SK-N-SH (cell line): Measurements from ENCODE around the gene USP34. TPM values are rescaled to one million over a fixed set of nuclear protein-coding genes. Genes with fewer than 3 reads are reported as not detected.

ENCODE experiments used
- CTCF ChIA-PET: fragments of 300-600, 350-600 bp; formaldehyde crosslinking; extraction: SDS; loops from one replicate; lab custom pipeline; 2021; lab: Yijun Ruan, JAX
- POLR2A ChIA-PET: fragments of 350-600 bp; sonication (Branson Sonifier 250); formaldehyde crosslinking; extraction: SDS; loops from one replicate; lab custom pipeline; 2020; ENCODE audit warnings: antibody characterized with exemption, inconsistent platforms; lab: Yijun Ruan, JAX
- DNase-seq: peaks from one replicate; pipeline ENCODE4 v3.0.0; 2012
- H2AFZ ChIP-seq: fragments of 200-600 bp; sonication (generic); 2 replicates; pipeline ENCODE4 v1.8.1; 2016; ENCODE audit warnings: antibody characterized with exemption, mild to moderate bottlenecking, low read depth
- H3F3A ChIP-seq: fragments of 200-600 bp; sonication (generic); replicated peaks from 2 replicates; pipeline ENCODE3; 2016; ENCODE audit warnings: antibody characterized with exemption, mild to moderate bottlenecking; ENCODE audit not compliant: insufficient read depth
- H3K27ac ChIP-seq, 2 experiments: fragments of 200-500 bp in 1 of 2; fragments of 200-600 bp in 1 of 2; sonication (Bioruptor generic) in 1 of 2; sonication (generic), shearing (Covaris generic) in 1 of 2; 2 replicates each; pipeline versions ENCODE4 v1.5.1 to v1.6.1; 2014 to 2016; ENCODE audit warnings: low read depth in 2 of 2, inconsistent platforms in 1 of 2, low read length in 1 of 2, mild to moderate bottlenecking in 1 of 2, mixed read lengths in 1 of 2
- H3K27me3 ChIP-seq: fragments of 200-600 bp; sonication (generic), shearing (Covaris generic); 2 replicates; pipeline ENCODE4 v1.6.1; 2016; ENCODE audit warnings: mixed run types; ENCODE audit not compliant: insufficient read depth
- H3K36me3 ChIP-seq, 2 experiments: fragments of 200-500 bp in 1 of 2; fragments of 200-600 bp in 1 of 2; sonication (Bioruptor generic) in 1 of 2; sonication (generic) in 1 of 2; replicated peaks in 1 of 2; 2 replicates each; pipeline versions ENCODE3 to v1.5.1; 2014 to 2016; ENCODE audit warnings: low read length in 1 of 2, mild to moderate bottlenecking in 1 of 2; ENCODE audit not compliant: insufficient read depth in 2 of 2, control insufficient read depth in 1 of 2
- H3K4me1 ChIP-seq, 2 experiments: fragments of 200-500 bp in 1 of 2; fragments of 200-600 bp in 1 of 2; sonication (Bioruptor generic) in 1 of 2; sonication (generic), shearing (Covaris generic) in 1 of 2; 2 replicates each; pipeline versions ENCODE4 v1.5.1 to v1.6.1; 2014 to 2016; ENCODE audit warnings: low read depth in 1 of 2, low read length in 1 of 2, mixed run types in 1 of 2; ENCODE audit not compliant: insufficient read depth in 2 of 2, control insufficient read depth in 1 of 2
- H3K4me2 ChIP-seq: fragments of 200-600 bp; sonication (generic), shearing (Covaris generic); 2 replicates; pipeline ENCODE4 v1.6.1; 2017; ENCODE audit warnings: mixed run types
- H3K4me3 ChIP-seq, 2 experiments: fragments of 200-500 bp in 1 of 2; fragments of 200-600 bp in 1 of 2; sonication (Bioruptor generic) in 1 of 2; sonication (generic), shearing (Covaris generic) in 1 of 2; 2 replicates each; pipeline versions ENCODE4 v1.5.1 to v1.8.1; 2014 to 2016; ENCODE audit warnings: low read depth in 2 of 2, inconsistent platforms in 1 of 2, low read length in 1 of 2, mild to moderate bottlenecking in 1 of 2, mixed read lengths in 1 of 2, moderate library complexity in 1 of 2
- H3K79me2 ChIP-seq: fragments of 200-600 bp; sonication (generic); 2 replicates; pipeline ENCODE4 v1.8.1; 2017; ENCODE audit warnings: mild to moderate bottlenecking; ENCODE audit not compliant: insufficient read depth
- H3K9ac ChIP-seq: fragments of 200-600 bp; sonication (generic); 2 replicates; pipeline ENCODE4 v1.6.1; 2017; ENCODE audit warnings: mixed run types
- H3K9me2 ChIP-seq: fragments of 200-600 bp; sonication (generic); 2 replicates; pipeline ENCODE4 v1.6.1; 2017; ENCODE audit warnings: mixed run types
- H3K9me3 ChIP-seq: fragments of 200-600 bp; sonication (generic); 2 replicates; pipeline ENCODE4 v1.6.1; 2017; ENCODE audit warnings: mixed run types, mild to moderate bottlenecking, moderate library complexity
- H4K20me1 ChIP-seq: fragments of 200-600 bp; sonication (generic); 2 replicates; pipeline ENCODE4 v1.6.1; 2017; ENCODE audit warnings: mild to moderate bottlenecking, mixed run types; ENCODE audit not compliant: insufficient read depth
- CTCF ChIP-seq: fragments of 200-600 bp; sonication (generic); IDR thresholded peaks from 2 replicates; pipeline ENCODE4 v1.6.1; 2017; ENCODE audit warnings: antibody characterized with exemption, mild to moderate bottlenecking, moderate library complexity
- ELF1 ChIP-seq: IDR thresholded peaks from 2 replicates; pipeline ENCODE4 v1.4.0; 2012
- GABPA ChIP-seq: IDR thresholded peaks from 2 replicates; pipeline ENCODE4 v1.4.0; 2012; ENCODE audit warnings: low read depth, mild to moderate bottlenecking
- GATA2 ChIP-seq: sonication (generic); formaldehyde crosslinking; IDR thresholded peaks from 2 replicates; pipeline ENCODE4 v1.5.0; 2020; ENCODE audit warnings: mild to moderate bottlenecking, missing genetic modification reagents
- IRF3 ChIP-seq: fragments of 150-350 bp; IDR thresholded peaks from 2 replicates; pipeline ENCODE4 v1.6.1; 2016; ENCODE audit warnings: mild to moderate bottlenecking, low read depth, low read length
- NRF1 ChIP-seq: IDR thresholded peaks from 2 replicates; pipeline ENCODE4 v1.6.1; 2012; ENCODE audit warnings: low read depth, mild to moderate bottlenecking, low read length
- RCOR1 ChIP-seq: fragments of 150-350 bp; IDR thresholded peaks from 2 replicates; pipeline ENCODE4 v1.6.1; 2017; ENCODE audit warnings: antibody characterized with exemption, low read length
- RFX5 ChIP-seq: IDR thresholded peaks from 2 replicates; pipeline ENCODE4 v1.6.1; 2012; ENCODE audit warnings: mild to moderate bottlenecking, improper control_type of control experiment, low read length
- RXRA ChIP-seq: IDR thresholded peaks from 2 replicates; pipeline ENCODE4 v1.4.0; 2012; ENCODE audit warnings: low read depth, mild to moderate bottlenecking, borderline replicate concordance
- SIN3A ChIP-seq: IDR thresholded peaks from 2 replicates; pipeline ENCODE4 v1.6.1; 2012; ENCODE audit warnings: low read depth, mild to moderate bottlenecking, low read length, moderate library complexity, borderline replicate concordance
- SMC3 ChIP-seq: IDR thresholded peaks from 2 replicates; pipeline ENCODE4 v1.6.1; 2012; ENCODE audit warnings: low read depth, low read length, improper control_type of control experiment
- TAF1 ChIP-seq: IDR thresholded peaks from 2 replicates; pipeline ENCODE4 v1.6.1; 2012; ENCODE audit warnings: low read depth, mild to moderate bottlenecking, low read length, moderate library complexity, borderline replicate concordance
- YY1 ChIP-seq: IDR thresholded peaks from 2 replicates; pipeline ENCODE4 v1.4.0; 2012; ENCODE audit warnings: low read depth, mild to moderate bottlenecking
- WGBS: methylation state at CpG from one replicate; pipeline ENCODE4 v1.1.6; 2017; ENCODE audit warnings: low lambda C conversion rate; 5-methylcytosine and 5-hydroxymethylcytosine counted together
- polyA plus RNA-seq, 3 experiments: library from polyadenylated mRNA; depleted of rRNA; stranded (reverse); fragments of >200 nt; gene quantifications; 2 replicates each; pipeline ENCODE4 v1.2.3, GENCODE V29; 2012
- TF ChIP-seq, protein P1 (sequence below): IDR thresholded peaks from 2 replicates; pipeline ENCODE4 v1.6.1; 2012; ENCODE audit warnings: mild to moderate bottlenecking, low read depth, low read length, moderate library complexity
- TF ChIP-seq, protein P2 (sequence below): IDR thresholded peaks from 2 replicates; pipeline ENCODE4 v1.4.0; 2012; ENCODE audit warnings: low read depth, borderline replicate concordance
- TF ChIP-seq, protein P3 (sequence below): IDR thresholded peaks from 2 replicates; pipeline ENCODE4 v1.4.0; 2012; ENCODE audit warnings: low read depth

USP34 gene
- polyA plus RNA-seq, 1 of the 3 experiments (the other 2 are of a cell fraction) = 31.4 TPM

DNA sequence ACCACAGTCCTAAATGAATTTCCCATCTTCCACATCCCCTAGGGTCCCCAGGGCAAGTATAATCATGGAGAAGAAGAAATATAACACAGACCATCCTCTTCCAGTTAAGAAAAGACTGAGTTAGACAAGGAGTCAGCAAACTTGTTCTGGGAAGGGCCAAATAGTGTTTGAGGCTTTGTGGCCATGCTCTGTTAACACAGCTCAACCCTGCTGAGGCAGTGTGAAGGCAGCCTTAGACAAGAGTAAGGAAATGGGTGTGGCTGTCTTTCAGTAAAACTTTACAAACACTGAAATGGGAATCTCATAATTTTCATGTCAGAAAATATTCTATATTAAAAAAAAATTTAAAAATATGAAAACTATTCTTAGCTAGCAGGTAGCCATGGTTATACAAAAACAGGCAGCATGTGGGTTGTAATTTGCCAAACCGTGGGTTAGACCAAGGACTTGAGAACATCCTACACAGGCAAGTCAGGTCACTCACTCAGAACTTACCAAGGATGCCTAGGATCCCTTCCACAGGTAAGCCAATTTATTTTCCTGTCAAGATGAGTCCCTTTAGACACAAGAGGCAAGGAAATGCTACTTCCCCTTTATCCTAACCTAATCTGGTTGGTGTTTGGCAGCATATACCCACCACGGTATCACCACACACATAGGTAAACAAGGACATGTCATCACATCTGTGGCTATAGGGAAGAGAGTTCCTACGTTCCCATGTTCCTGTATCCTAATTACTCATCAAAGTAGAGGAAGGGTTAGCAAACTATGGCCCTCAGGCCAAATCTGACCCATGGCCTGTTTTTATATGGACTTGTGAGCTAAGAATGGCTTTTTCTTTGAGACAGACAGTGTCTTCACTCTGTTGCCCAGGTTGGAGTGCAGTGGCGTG lies 277.0 kb downstream of the USP34 start:
- Histone ChIP-seq H3F3A (peaks cover 3% of the 10 kb centered on the region), H3K36me3 (peaks cover 36 to 51% of the 10 kb centered on the region in 2 experiments), H3K27me3 (no peaks in the 10 kb centered on the region), H3K4me3 (no peak overlapping the region), H2AFZ (no peak overlapping the region), H4K20me1 (no peaks in the 10 kb centered on the region), H3K9ac (no peak overlapping the region), H3K79me2 (no peaks in the 10 kb centered on the region), H3K9me3 (no peaks in the 10 kb centered on the region), H3K4me2 (no peak overlapping the region), H3K9me2 (no peaks in the 10 kb centered on the region), H3K4me1 (no peaks in the 10 kb centered on the region), H3K27ac (no peak overlapping the region)
- 100% methylated on average over 4 of the region's 4 CpGs for WGBS
- no peak for DNase-seq
- TF ChIP-seq YY1 (no peak), GABPA (no peak), SIN3A (no peak), IRF3 (no peak), SMC3 (no peak), RCOR1 (no peak), TAF1 (no peak), RFX5 (no peak), ELF1 (no peak), CTCF (no peak), RXRA (no peak)
- ChIA-PET CTCF (interaction anchor here (1.6 kb wide), 1 partner anchor 29 kb away, joined by 3 read pairs; no protein-coding TSS in a partner anchor), POLR2A (no interaction called here)

DNA sequence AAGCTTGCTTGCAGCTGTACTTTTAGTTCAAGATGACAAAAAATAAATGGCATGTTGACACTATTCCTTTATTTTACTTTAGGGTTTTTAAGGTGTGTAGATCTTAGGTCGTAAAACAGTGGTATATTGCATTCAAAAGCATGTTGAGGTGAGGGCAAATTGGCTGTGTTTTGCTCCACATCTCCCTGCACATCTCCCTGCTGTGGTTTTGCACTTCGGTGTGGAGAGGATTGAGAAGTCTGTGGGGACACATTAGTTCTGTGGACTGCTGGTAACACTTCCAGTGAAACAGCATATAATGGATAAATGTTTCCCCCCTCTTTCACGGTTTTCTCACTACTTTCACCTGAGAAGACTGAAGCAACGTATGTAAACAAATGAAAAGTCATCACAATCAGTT lies 283.8 kb downstream of the USP34 start:
- no peak overlapping the region for H3K4me2 ChIP-seq
- H3K36me3 ChIP-seq = peaks cover 89 to 93% of the 10 kb centered on the region in 2 experiments
- H3K27me3 ChIP-seq = no peaks in the 10 kb centered on the region
- H3K4me3 ChIP-seq = no peak overlapping the region
- H3K27ac ChIP-seq = no peak overlapping the region; a peak in 1 of 4 replicates
- POLR2A ChIA-PET = no interaction called here
- H3K9ac ChIP-seq = no peak overlapping the region
- no peaks in the 10 kb centered on the region for H3K9me3 ChIP-seq
- H3K9me2 ChIP-seq = no peaks in the 10 kb centered on the region
- H3K4me1 ChIP-seq = peaks cover 0 to 5% of the 10 kb centered on the region in 2 experiments; a peak in 1 of 4 replicates
- WGBS = 68% methylated on average over 4 of the region's 4 CpGs
- CTCF ChIA-PET = no interaction called here
- DNase-seq = no peak
- no peaks in the 10 kb centered on the region for H4K20me1 ChIP-seq
- peaks cover 21% of the 10 kb centered on the region for H3F3A ChIP-seq
- H2AFZ ChIP-seq = no peak overlapping the region
- H3K79me2 ChIP-seq = peaks cover 15% of the 10 kb centered on the region; the same call in 1 of the 2 replicates
- TF ChIP-seq GATA2 (CRISPR knock-in tag) = no peak
- TF ChIP-seq, protein P1, sequence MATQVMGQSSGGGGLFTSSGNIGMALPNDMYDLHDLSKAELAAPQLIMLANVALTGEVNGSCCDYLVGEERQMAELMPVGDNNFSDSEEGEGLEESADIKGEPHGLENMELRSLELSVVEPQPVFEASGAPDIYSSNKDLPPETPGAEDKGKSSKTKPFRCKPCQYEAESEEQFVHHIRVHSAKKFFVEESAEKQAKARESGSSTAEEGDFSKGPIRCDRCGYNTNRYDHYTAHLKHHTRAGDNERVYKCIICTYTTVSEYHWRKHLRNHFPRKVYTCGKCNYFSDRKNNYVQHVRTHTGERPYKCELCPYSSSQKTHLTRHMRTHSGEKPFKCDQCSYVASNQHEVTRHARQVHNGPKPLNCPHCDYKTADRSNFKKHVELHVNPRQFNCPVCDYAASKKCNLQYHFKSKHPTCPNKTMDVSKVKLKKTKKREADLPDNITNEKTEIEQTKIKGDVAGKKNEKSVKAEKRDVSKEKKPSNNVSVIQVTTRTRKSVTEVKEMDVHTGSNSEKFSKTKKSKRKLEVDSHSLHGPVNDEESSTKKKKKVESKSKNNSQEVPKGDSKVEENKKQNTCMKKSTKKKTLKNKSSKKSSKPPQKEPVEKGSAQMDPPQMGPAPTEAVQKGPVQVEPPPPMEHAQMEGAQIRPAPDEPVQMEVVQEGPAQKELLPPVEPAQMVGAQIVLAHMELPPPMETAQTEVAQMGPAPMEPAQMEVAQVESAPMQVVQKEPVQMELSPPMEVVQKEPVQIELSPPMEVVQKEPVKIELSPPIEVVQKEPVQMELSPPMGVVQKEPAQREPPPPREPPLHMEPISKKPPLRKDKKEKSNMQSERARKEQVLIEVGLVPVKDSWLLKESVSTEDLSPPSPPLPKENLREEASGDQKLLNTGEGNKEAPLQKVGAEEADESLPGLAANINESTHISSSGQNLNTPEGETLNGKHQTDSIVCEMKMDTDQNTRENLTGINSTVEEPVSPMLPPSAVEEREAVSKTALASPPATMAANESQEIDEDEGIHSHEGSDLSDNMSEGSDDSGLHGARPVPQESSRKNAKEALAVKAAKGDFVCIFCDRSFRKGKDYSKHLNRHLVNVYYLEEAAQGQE = no peak
- no peak for TF ChIP-seq RCOR1
- TF ChIP-seq NRF1 = no peak
- no peak for TF ChIP-seq RXRA
- TF ChIP-seq, protein P2, sequence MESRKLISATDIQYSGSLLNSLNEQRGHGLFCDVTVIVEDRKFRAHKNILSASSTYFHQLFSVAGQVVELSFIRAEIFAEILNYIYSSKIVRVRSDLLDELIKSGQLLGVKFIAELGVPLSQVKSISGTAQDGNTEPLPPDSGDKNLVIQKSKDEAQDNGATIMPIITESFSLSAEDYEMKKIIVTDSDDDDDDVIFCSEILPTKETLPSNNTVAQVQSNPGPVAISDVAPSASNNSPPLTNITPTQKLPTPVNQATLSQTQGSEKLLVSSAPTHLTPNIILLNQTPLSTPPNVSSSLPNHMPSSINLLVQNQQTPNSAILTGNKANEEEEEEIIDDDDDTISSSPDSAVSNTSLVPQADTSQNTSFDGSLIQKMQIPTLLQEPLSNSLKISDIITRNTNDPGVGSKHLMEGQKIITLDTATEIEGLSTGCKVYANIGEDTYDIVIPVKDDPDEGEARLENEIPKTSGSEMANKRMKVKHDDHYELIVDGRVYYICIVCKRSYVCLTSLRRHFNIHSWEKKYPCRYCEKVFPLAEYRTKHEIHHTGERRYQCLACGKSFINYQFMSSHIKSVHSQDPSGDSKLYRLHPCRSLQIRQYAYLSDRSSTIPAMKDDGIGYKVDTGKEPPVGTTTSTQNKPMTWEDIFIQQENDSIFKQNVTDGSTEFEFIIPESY = no peak
- TF ChIP-seq, protein P3, sequence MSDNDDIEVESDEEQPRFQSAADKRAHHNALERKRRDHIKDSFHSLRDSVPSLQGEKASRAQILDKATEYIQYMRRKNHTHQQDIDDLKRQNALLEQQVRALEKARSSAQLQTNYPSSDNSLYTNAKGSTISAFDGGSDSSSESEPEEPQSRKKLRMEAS = no peak
- TF ChIP-seq GABPA = no peak
